A549 treated with DMSO at 1 μM for 4 hours (cell line): Measurements from ENCODE around the gene CXorf38. TPM values are rescaled to one million over a fixed set of nuclear protein-coding genes. Genes with fewer than 3 reads are reported as not detected.

Source experiments
- total RNA-seq: library from RNA; stranded (reverse); fragments of 200-300 nt; extraction: Qiagen RNA extraction; gene quantifications from 5 replicates; pipeline ENCODE4 v1.2.3, GENCODE V29; 2022; ENCODE audit warnings: low read depth

CXorf38 gene
- 8.7 to 12.3 TPM (median 10.3 TPM) in 5 replicates for total RNA-seq

GRCh38 chrX:40647307-40648197 is at the start of gene CXorf38:
TSS of gene CXorf38 (minus strand) at chrX:40647561. CDS start at chrX:40647520, 41 bp downstream.

GRCh38 chrX:40623139-40623536 is 24.2 kb downstream of the CXorf38 start, which contains the start of gene MPC1L:
TSS of gene MPC1L (plus strand) at chrX:40623428. CDS start at chrX:40623566, 138 bp downstream.

GRCh38 chrX:40580537-40581335 is 66.6 kb downstream of the CXorf38 start, which contains the start of gene ATP6AP2:
TSS of gene ATP6AP2 (plus strand) at chrX:40580970. CDS start at chrX:40581066, 96 bp downstream.

Other genes with a start within 250 kb of the CXorf38 start
- gene ATP6AP2, start 66.6 kb downstream of the CXorf38 start, total RNA-seq, result 126 to 141 TPM (median 134 TPM) in 5 replicates
- gene MPC1L, start 24.1 kb downstream of the CXorf38 start, total RNA-seq, result not detected in 5 replicates
- gene MED14, start 88.0 kb upstream of the CXorf38 start, total RNA-seq, result 21.2 to 28.9 TPM (median 25.2 TPM) in 5 replicates